Chondrocyte (in vitro differentiated cells): ENCODE results near the gene FAM107B. TPM values are rescaled to one million over a fixed set of nuclear protein-coding genes. Genes with fewer than 3 reads are reported as not detected.

ENCODE experiments used
- DNase-seq: peaks from one replicate; pipeline ENCODE4 v3.0.0; 2021; ENCODE audit warnings: mixed read lengths, low spot score
- H3K27ac Mint-ChIP-seq: one replicate; pipeline ENCODE4 v1.8.0; 2021; ENCODE audit warnings: mild to moderate bottlenecking, moderate library complexity, mixed read lengths; ENCODE audit not compliant: unreplicated experiment
- H3K27me3 Mint-ChIP-seq: 2 replicates; pipeline ENCODE4 v1.8.0; 2021; ENCODE audit warnings: low read depth, mixed read lengths
- H3K36me3 Mint-ChIP-seq: 2 replicates; pipeline ENCODE4 v1.8.0; 2021; ENCODE audit warnings: low read depth, mixed read lengths
- H3K4me1 Mint-ChIP-seq: 2 replicates; pipeline ENCODE4 v1.8.0; 2021; ENCODE audit warnings: low read depth, mild to moderate bottlenecking, mixed read lengths
- H3K4me3 Mint-ChIP-seq: one replicate; pipeline ENCODE4 v1.8.0; 2021; ENCODE audit warnings: mild to moderate bottlenecking, moderate library complexity, mixed read lengths; ENCODE audit not compliant: unreplicated experiment
- H3K9me3 Mint-ChIP-seq: 2 replicates; pipeline ENCODE4 v1.8.0; 2021; ENCODE audit warnings: low read depth, mixed read lengths
- CTCF ChIP-seq: fragments of 200-600 bp; sonication (generic); IDR thresholded peaks from 2 replicates; pipeline ENCODE4 v1.5.0; 2021; ENCODE audit warnings: antibody characterized with exemption, mild to moderate bottlenecking, moderate library complexity
- total RNA-seq: library from RNA; stranded (reverse); gene quantifications from 3 replicates; pipeline ENCODE4 v1.2.1, GENCODE V29; 2021

Gene FAM107B
- total RNA-seq, 1 donor from 2014 or later: 29.1 TPM

DNA sequence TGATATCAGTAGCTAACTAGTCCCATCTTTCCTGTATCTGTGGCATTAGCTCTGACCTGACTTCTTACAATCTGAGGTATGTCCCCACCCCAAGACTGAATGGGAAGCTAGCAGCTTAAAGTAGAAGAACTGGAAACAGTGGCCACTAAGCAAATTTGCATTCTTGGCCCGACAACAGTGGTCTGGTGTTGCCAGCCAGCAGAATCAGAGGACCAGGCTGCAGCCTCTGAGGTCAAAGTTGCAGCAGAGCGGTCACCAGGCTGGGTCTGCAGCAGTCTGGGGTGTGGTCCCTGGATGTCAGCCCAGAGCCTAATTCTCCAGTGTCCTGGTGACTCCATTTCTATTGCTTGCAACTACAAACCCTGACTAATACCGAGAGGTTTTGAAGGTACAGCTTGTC is 26.3 kb downstream of the FAM107B start:
- no peak for DNase-seq
- H3K4me1 Mint-ChIP-seq: no peaks in the 10 kb centered on the region
- H3K27ac Mint-ChIP-seq: no peak overlapping the region
- H3K4me3 Mint-ChIP-seq: no peak overlapping the region
- no peak for TF ChIP-seq CTCF
- H3K9me3 Mint-ChIP-seq: peaks cover 19% of the 10 kb centered on the region
- H3K27me3 Mint-ChIP-seq: peaks cover 10% of the 10 kb centered on the region
- peaks cover 4% of the 10 kb centered on the region for H3K36me3 Mint-ChIP-seq

GRCh38 chr10:14742815-14743214 is 31.9 kb downstream of the FAM107B start:
- Mint-ChIP-seq H3K4me1 (peaks cover 16% of the 10 kb centered on the region), H3K27ac (no peak overlapping the region), H3K27me3 (peaks cover 9% of the 10 kb centered on the region), H3K9me3 (peaks cover 19% of the 10 kb centered on the region), H3K36me3 (peaks cover 4% of the 10 kb centered on the region), H3K4me3 (no peak overlapping the region)
- DNase-seq: no peak
- no peak for TF ChIP-seq CTCF

GRCh38 chr10:14742382-14742781 is 32.3 kb downstream of the FAM107B start:
- H3K36me3 Mint-ChIP-seq: peaks cover 4% of the 10 kb centered on the region
- TF ChIP-seq CTCF: no peak

DNA sequence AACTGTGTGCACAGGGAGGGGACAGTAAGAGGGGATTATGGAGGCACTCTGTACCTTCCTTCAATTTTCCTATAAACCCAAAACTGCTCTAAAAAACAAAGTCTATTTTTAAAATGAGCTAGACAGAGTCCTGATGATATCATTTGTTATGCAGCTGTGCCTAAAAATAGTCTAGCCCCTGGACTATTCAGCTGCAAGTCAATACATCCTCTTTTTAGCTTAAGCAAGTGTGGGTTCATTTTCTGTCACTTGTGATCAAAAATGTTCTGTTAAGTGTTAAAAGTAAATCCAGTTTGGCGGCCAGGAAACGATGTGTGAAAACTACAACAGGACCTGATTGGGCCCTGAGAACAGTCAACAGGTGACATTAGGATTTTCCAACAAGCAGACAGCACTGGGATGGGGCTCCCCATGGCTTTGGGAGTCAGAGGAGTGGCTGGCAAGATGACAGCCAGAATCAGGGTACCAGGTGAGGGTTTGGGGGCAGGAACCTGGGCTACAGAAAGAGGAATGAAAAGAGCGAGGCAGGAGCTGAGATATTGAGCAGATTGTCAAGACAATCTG is 33.9 kb downstream of the FAM107B start:
- TF ChIP-seq CTCF: no peak
- H3K9me3 Mint-ChIP-seq: peaks cover 6% of the 10 kb centered on the region
- H3K27me3 Mint-ChIP-seq: peaks cover 5% of the 10 kb centered on the region
- H3K36me3 Mint-ChIP-seq: no peaks in the 10 kb centered on the region
- peak overlapping the region; percentile 28 for H3K27ac Mint-ChIP-seq
- peaks cover 37% of the 10 kb centered on the region for H3K4me1 Mint-ChIP-seq
- no peak for DNase-seq
- no peak overlapping the region for H3K4me3 Mint-ChIP-seq

More at GRCh38 chr10:14742382-14742781, 32.3 kb downstream of the FAM107B start:
- peaks cover 7% of the 10 kb centered on the region for H3K27me3 Mint-ChIP-seq
- no peak for DNase-seq
- H3K4me1 Mint-ChIP-seq: peaks cover 21% of the 10 kb centered on the region
- H3K9me3 Mint-ChIP-seq: peaks cover 18% of the 10 kb centered on the region
- no peak overlapping the region for H3K27ac Mint-ChIP-seq
- H3K4me3 Mint-ChIP-seq: no peak overlapping the region

DNA sequence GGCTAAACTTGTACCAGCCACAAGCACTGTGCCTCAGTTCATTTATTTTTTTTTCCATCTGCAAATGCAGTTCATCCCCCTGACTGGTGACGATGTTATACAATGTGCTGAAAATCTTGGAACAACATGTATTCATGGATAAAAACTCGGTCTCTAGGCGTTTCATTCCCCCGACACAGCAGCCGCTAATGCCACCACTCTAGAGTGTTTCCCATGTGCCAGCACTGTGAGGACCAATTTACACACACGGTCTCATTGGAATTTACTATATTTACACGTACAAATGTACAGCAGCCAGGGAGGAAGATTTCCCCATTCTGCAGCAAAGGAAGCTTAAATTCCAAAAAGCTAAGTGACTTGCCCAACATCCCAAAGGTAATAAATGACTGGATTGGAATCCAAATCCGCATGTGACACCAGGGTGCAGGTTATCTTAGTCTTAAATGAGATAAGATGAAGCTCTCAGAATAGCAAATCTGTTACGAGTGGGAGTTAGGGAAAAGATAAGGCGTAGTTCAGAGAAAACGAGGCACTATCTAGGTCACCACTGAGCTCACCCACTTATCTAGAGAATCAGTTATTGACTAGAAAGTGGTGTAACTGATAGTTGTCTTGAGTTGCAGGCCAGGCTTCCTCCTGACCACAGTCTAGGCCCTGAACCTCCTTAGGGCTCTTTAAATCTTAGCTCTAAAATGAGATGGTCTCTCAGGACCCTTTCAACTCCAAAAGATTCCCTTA is 36.7 kb downstream of the FAM107B start:
- Mint-ChIP-seq H3K27ac (peak overlapping the region; percentile 82), H3K4me1 (peaks cover 38% of the 10 kb centered on the region), H3K4me3 (no peak overlapping the region), H3K27me3 (no peaks in the 10 kb centered on the region), H3K36me3 (no peaks in the 10 kb centered on the region), H3K9me3 (no peaks in the 10 kb centered on the region)
- no peak for TF ChIP-seq CTCF
- no peak for DNase-seq
